ENCODE results near the gene ARHGAP18.

DNA sequence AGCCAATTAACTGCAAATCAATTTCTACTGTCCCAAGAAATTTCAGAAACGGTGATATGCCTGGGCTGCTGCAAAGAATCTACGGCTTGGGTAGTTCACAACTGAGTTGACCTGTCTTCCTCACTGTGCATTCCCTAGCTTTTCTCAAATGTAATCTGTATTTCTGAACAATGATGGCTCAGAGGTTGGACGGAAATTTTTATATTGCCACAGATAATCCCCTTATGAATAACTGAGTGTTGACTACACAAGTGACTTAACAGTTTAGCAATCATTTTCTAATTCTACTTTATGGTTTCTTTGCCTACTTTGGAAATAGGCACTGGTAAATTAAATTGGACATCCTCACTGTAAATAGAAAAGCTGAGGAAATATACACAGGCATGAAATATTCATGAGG, 94.5 kb downstream of the ARHGAP18 start:
- no peak for TF ChIP-seq EP300 (IDR thresholded peaks at IDR 0.05)
- TF ChIP-seq CTCF (IDR thresholded peaks at IDR 0.05) = no peak
- TF ChIP-seq POLR2A (IDR thresholded peaks at IDR 0.05) = no peak
